Activated T-helper 17 cell treated with anti-CD3 and anti-CD28 coated beads, Interleukin-2, amount 50 U/mL, for 72 hours (primary cell): ENCODE measurements around the gene NDUFS4. TPM values are rescaled to one million over a fixed set of nuclear protein-coding genes. Genes with fewer than 3 reads are reported as not detected.
A peak's percentile ranks its signal among the peaks of the same experiment; 100 is the strongest.
"Not testable (repeated sequence)": the region's sequence is repeated elsewhere in the genome, so short reads cannot be mapped to it uniquely, and the experiment has no call there.

Experiments used
- ATAC-seq: fragments of 150-1000 bp; cut with Tn5 transposase; replicated peaks from 2 replicates; pipeline ENCODE4 v1.10.0; 2021; ENCODE audit warnings: mild to moderate bottlenecking, moderate library complexity
- H3K27ac Mint-ChIP-seq: one replicate; pipeline ENCODE4 v1.8.0; 2022; ENCODE audit warnings: mixed read lengths
- H3K27me3 Mint-ChIP-seq: one replicate; pipeline ENCODE4 v1.8.0; 2022; ENCODE audit warnings: mixed read lengths
- H3K36me3 Mint-ChIP-seq: one replicate; pipeline ENCODE4 v1.8.0; 2022; ENCODE audit warnings: low read depth, mild to moderate bottlenecking, mixed read lengths
- H3K4me1 Mint-ChIP-seq: one replicate; pipeline ENCODE4 v1.8.0; 2022; ENCODE audit warnings: mixed read lengths
- H3K4me3 Mint-ChIP-seq: one replicate; pipeline ENCODE4 v1.8.0; 2022; ENCODE audit warnings: mild to moderate bottlenecking, mixed read lengths
- H3K9me3 Mint-ChIP-seq: one replicate; pipeline ENCODE4 v1.8.0; 2022; ENCODE audit warnings: mixed read lengths
- total RNA-seq, 2 donors: library from RNA; stranded (reverse); gene quantifications; one replicate each; pipeline ENCODE4 v1.2.3, GENCODE V29; 2022

Gene NDUFS4
- 10 to 100 TPM; 46.2 to 50.8 TPM for total RNA-seq

GRCh38 chr5:53560506-53561191 is at the start of gene NDUFS4:
NDUFS4 (plus strand) TSS chr5:53560639; CDS start chr5:53560663, 24 bp downstream.
- H3K4me3 Mint-ChIP-seq: peak within 1 kb of the TSS; percentile 100
- H3K9me3 Mint-ChIP-seq: no peaks in the 10 kb centered on the region
- peak within 1 kb of the TSS; percentile 100 for H3K27ac Mint-ChIP-seq
- H3K36me3 Mint-ChIP-seq: peaks cover 15% of the 10 kb centered on the region
- H3K27me3 Mint-ChIP-seq: peaks cover 21% of the 10 kb centered on the region
- peaks cover 26% of the 10 kb centered on the region for H3K4me1 Mint-ChIP-seq
- peak; percentile 91 for ATAC-seq

- Mint-ChIP-seq H3K27ac (no peak overlapping the region), H3K4me1 (no peaks in the 10 kb centered on the region), H3K9me3 (no peaks in the 10 kb centered on the region), H3K36me3 (no peaks in the 10 kb centered on the region), H3K27me3 (peaks cover 3% of the 10 kb centered on the region), H3K4me3 (no peak overlapping the region)
- no peak for ATAC-seq
Measured at GRCh38 chr5:53512539-53512938, 47.9 kb upstream of the NDUFS4 start.

- H3K27me3 Mint-ChIP-seq: peaks cover 16% of the 10 kb centered on the region
- no peak overlapping the region for H3K27ac Mint-ChIP-seq
- H3K4me3 Mint-ChIP-seq: no peak overlapping the region
- no peaks in the 10 kb centered on the region for H3K36me3 Mint-ChIP-seq
- ATAC-seq: no peak
- peaks cover 3% of the 10 kb centered on the region for H3K9me3 Mint-ChIP-seq
- no peaks in the 10 kb centered on the region for H3K4me1 Mint-ChIP-seq
Measured at GRCh38 chr5:53515988-53516387, 44.5 kb upstream of the NDUFS4 start.

- peaks cover 3% of the 10 kb centered on the region for H3K9me3 Mint-ChIP-seq
- no peak overlapping the region for H3K4me3 Mint-ChIP-seq
- H3K36me3 Mint-ChIP-seq: no peaks in the 10 kb centered on the region
- H3K27me3 Mint-ChIP-seq: peaks cover 16% of the 10 kb centered on the region
- H3K27ac Mint-ChIP-seq: no peak overlapping the region
- H3K4me1 Mint-ChIP-seq: no peaks in the 10 kb centered on the region
- ATAC-seq: no peak
Measured at GRCh38 chr5:53520813-53521212, 39.6 kb upstream of the NDUFS4 start.

- Mint-ChIP-seq H3K36me3 (no peaks in the 10 kb centered on the region), H3K27me3 (peaks cover 20% of the 10 kb centered on the region), H3K4me3 (no peak overlapping the region), H3K9me3 (no peaks in the 10 kb centered on the region), H3K4me1 (no peaks in the 10 kb centered on the region), H3K27ac (no peak overlapping the region)
- ATAC-seq: no peak
Measured at GRCh38 chr5:53537711-53538110, 22.7 kb upstream of the NDUFS4 start.

- H3K9me3 Mint-ChIP-seq, H3K27ac Mint-ChIP-seq: not testable (repeated sequence)
Measured at GRCh38 chr5:53540739-53541138, 19.7 kb upstream of the NDUFS4 start.

GRCh38 chr5:53541859-53542258 is 18.6 kb upstream of the NDUFS4 start:
- no peak overlapping the region for H3K4me3 Mint-ChIP-seq
- no peak for ATAC-seq
- no peaks in the 10 kb centered on the region for H3K9me3 Mint-ChIP-seq
- no peaks in the 10 kb centered on the region for H3K36me3 Mint-ChIP-seq
- H3K27me3 Mint-ChIP-seq: peaks cover 21% of the 10 kb centered on the region
- H3K4me1 Mint-ChIP-seq: no peaks in the 10 kb centered on the region
- H3K27ac Mint-ChIP-seq: no peak overlapping the region

More at GRCh38 chr5:53540739-53541138, 19.7 kb upstream of the NDUFS4 start:
- not testable (repeated sequence) for H3K4me3 Mint-ChIP-seq, ATAC-seq, H3K4me1 Mint-ChIP-seq, H3K36me3 Mint-ChIP-seq
- peaks cover 24% of the 10 kb centered on the region for H3K27me3 Mint-ChIP-seq

GRCh38 chr5:53542926-53543325 is 17.5 kb upstream of the NDUFS4 start:
- Mint-ChIP-seq H3K9me3 (no peaks in the 10 kb centered on the region), H3K27me3 (peaks cover 18% of the 10 kb centered on the region), H3K4me1 (no peaks in the 10 kb centered on the region), H3K36me3 (no peaks in the 10 kb centered on the region), H3K4me3 (no peak overlapping the region), H3K27ac (no peak overlapping the region)
- no peak for ATAC-seq

GRCh38 chr5:53543401-53543800 is 17.0 kb upstream of the NDUFS4 start:
- H3K27ac Mint-ChIP-seq: no peak overlapping the region

GRCh38 chr5:53545744-53546143 is 14.7 kb upstream of the NDUFS4 start:
- Mint-ChIP-seq H3K9me3 (no peaks in the 10 kb centered on the region), H3K36me3 (no peaks in the 10 kb centered on the region), H3K4me3 (no peak overlapping the region), H3K27ac (no peak overlapping the region), H3K4me1 (no peaks in the 10 kb centered on the region), H3K27me3 (peaks cover 12% of the 10 kb centered on the region)
- ATAC-seq: no peak

More at GRCh38 chr5:53543401-53543800, 17.0 kb upstream of the NDUFS4 start:
- Mint-ChIP-seq H3K36me3 (no peaks in the 10 kb centered on the region), H3K4me1 (no peaks in the 10 kb centered on the region), H3K4me3 (no peak overlapping the region), H3K9me3 (no peaks in the 10 kb centered on the region), H3K27me3 (peaks cover 17% of the 10 kb centered on the region)
- ATAC-seq: no peak

- H3K9me3 Mint-ChIP-seq: no peaks in the 10 kb centered on the region
- H3K27ac Mint-ChIP-seq: no peak overlapping the region
- H3K4me3 Mint-ChIP-seq: no peak overlapping the region
- ATAC-seq: no peak
- peaks cover 5% of the 10 kb centered on the region for H3K27me3 Mint-ChIP-seq
- no peaks in the 10 kb centered on the region for H3K4me1 Mint-ChIP-seq
- H3K36me3 Mint-ChIP-seq: no peaks in the 10 kb centered on the region
Measured at GRCh38 chr5:53547226-53547625, 13.2 kb upstream of the NDUFS4 start.

- H3K27me3 Mint-ChIP-seq: peaks cover 16% of the 10 kb centered on the region
- not testable (repeated sequence) for H3K4me1 Mint-ChIP-seq, H3K36me3 Mint-ChIP-seq, ATAC-seq, H3K27ac Mint-ChIP-seq, H3K4me3 Mint-ChIP-seq, H3K9me3 Mint-ChIP-seq
Measured at GRCh38 chr5:53548501-53548900, 11.9 kb upstream of the NDUFS4 start.

- Mint-ChIP-seq H3K27ac (no peak overlapping the region), H3K9me3 (no peaks in the 10 kb centered on the region)
Measured at GRCh38 chr5:53549792-53550191, 10.6 kb upstream of the NDUFS4 start.

GRCh38 chr5:53552561-53552960 is 7.9 kb upstream of the NDUFS4 start:
- Mint-ChIP-seq H3K27me3 (peaks cover 37% of the 10 kb centered on the region), H3K27ac (no peak overlapping the region), H3K4me1 (no peaks in the 10 kb centered on the region), H3K9me3 (no peaks in the 10 kb centered on the region), H3K4me3 (no peak overlapping the region), H3K36me3 (no peaks in the 10 kb centered on the region)
- no peak for ATAC-seq

More at GRCh38 chr5:53549792-53550191, 10.6 kb upstream of the NDUFS4 start:
- H3K27me3 Mint-ChIP-seq: peaks cover 22% of the 10 kb centered on the region
- no peak overlapping the region for H3K4me3 Mint-ChIP-seq
- no peaks in the 10 kb centered on the region for H3K4me1 Mint-ChIP-seq
- no peak for ATAC-seq
- H3K36me3 Mint-ChIP-seq: no peaks in the 10 kb centered on the region

GRCh38 chr5:53554444-53554843 is 6.0 kb upstream of the NDUFS4 start:
- Mint-ChIP-seq H3K27me3 (peaks cover 45% of the 10 kb centered on the region), H3K9me3 (no peaks in the 10 kb centered on the region)

More at GRCh38 chr5:53554444-53554843, 6.0 kb upstream of the NDUFS4 start:
- ATAC-seq: no peak
- no peaks in the 10 kb centered on the region for H3K4me1 Mint-ChIP-seq
- no peak overlapping the region for H3K4me3 Mint-ChIP-seq
- H3K27ac Mint-ChIP-seq: no peak overlapping the region
- no peaks in the 10 kb centered on the region for H3K36me3 Mint-ChIP-seq
